Measurements from ENCODE around the gene SERPINB2.
A peak's percentile ranks its signal among the peaks of the same experiment; 100 is the strongest.

The SERPINB2 gene

DNA sequence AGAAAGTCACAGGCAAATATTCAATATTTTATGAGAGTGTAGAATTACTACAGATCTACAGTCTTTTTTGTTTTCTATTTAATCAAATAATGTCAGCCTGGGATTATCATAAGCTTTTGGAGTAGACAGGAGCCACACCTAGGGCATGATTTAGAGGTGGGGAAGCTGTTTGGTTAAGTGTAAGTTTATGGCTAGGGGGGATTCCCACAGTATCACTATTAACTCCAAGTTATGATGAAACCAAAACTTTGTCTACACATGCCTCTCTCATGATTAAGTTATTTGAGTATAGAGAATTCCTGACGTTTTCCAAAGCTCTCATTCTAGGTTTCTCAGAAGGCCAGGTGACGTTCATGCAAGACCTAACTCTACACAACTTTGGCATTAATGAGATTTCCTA, 22.4 kb downstream of the SERPINB2 start:
- Histone ChIP-seq H3K14ac (ENCODE audit: low read length in 2 of 2) (no peak overlapping the region), H3K4me2 (ENCODE audit: low read length, poor library complexity, severe bottlenecking) (no peak overlapping the region), H3K27ac (ENCODE audit: low read length, poor library complexity, severe bottlenecking) (no peak overlapping the region), H2BK12ac (ENCODE audit: low read length in 2 of 2) (no peak overlapping the region), H2BK15ac (ENCODE audit: low read depth, poor library complexity, severe bottlenecking) (no peak overlapping the region), H2BK5ac (ENCODE audit: low read depth, low read length, poor library complexity, severe bottlenecking) (no peak overlapping the region), H2AFZ (ENCODE audit: low read depth, low read length) (no peak overlapping the region), H2BK120ac (ENCODE audit: low read depth, low read length) (no peak overlapping the region), H3K4ac (ENCODE audit: low read depth in 1 of 2, low read length in 2 of 2) (no peak overlapping the region), H3K79me1 (replicated peaks; ENCODE audit: low read length, poor library complexity, severe bottlenecking) (no peaks in the 10 kb centered on the region), H3K36me3 (ENCODE audit: control insufficient read depth in 1 of 2, insufficient read depth in 2 of 2, low read depth in 1 of 2, low read length in 2 of 2) (no peaks in the 10 kb centered on the region), H3K27me3 (ENCODE audit: control insufficient read depth in 1 of 2, insufficient read depth in 1 of 2, low read length in 2 of 2) (no peaks in the 10 kb centered on the region), H3K23ac (ENCODE audit: low read length in 2 of 2) (no peak overlapping the region), H4K8ac (ENCODE audit: low read length) (no peak overlapping the region), H3K18ac (ENCODE audit: low read depth in 1 of 2, low read length in 2 of 2) (no peak overlapping the region), H3K4me3 (ENCODE audit: insufficient read depth in 1 of 2, low read depth in 1 of 2, low read length in 2 of 2) (no peak overlapping the region), H2AK5ac (ENCODE audit: low read length, severe bottlenecking) (no peak overlapping the region), H4K91ac (ENCODE audit: low read length) (no peak overlapping the region), H3K9ac (ENCODE audit: low read length) (no peak overlapping the region), H3K9me3 (ENCODE audit: control insufficient read depth, low read length) (no peaks in the 10 kb centered on the region), H3K4me1 (ENCODE audit: control insufficient read depth, insufficient read depth, low read depth, low read length) (no peaks in the 10 kb centered on the region)
- no peak for DNase-seq
- WGBS: no CpG with 5 or more reads among the region's 2 CpGs

DNA sequence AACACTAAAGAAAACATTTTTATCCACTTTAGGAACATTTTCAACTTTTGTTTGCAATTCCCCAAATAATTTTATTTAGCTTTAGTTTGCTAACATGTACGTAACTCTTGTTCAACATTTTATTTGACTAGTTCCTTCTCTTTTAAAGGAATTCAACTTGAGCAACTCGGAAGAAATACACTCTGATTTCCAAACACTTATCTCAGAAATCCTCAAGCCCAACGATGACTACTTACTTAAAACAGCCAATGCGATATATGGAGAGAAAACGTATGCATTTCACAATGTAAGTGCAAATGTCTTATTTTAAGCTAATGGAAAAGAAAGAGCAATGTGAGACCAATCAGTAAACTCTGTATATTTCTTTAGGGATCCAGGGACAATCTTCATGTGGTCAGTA, 30.3 kb downstream of the SERPINB2 start:
- Histone ChIP-seq H3K4me1 (ENCODE audit: control insufficient read depth, insufficient read depth, low read depth, low read length) (no peaks in the 10 kb centered on the region), H4K8ac (ENCODE audit: low read length) (no peak overlapping the region), H2AFZ (ENCODE audit: low read depth, low read length) (no peak overlapping the region), H2BK5ac (ENCODE audit: low read depth, low read length, poor library complexity, severe bottlenecking) (no peak overlapping the region), H3K4ac (ENCODE audit: low read depth in 1 of 2, low read length in 2 of 2) (no peak overlapping the region), H2AK5ac (ENCODE audit: low read length, severe bottlenecking) (no peak overlapping the region), H2BK120ac (ENCODE audit: low read depth, low read length) (no peak overlapping the region), H3K4me2 (ENCODE audit: low read length, poor library complexity, severe bottlenecking) (no peak overlapping the region), H3K14ac (ENCODE audit: low read length in 2 of 2) (no peak overlapping the region), H3K18ac (ENCODE audit: low read depth in 1 of 2, low read length in 2 of 2) (no peak overlapping the region), H3K9me3 (ENCODE audit: control insufficient read depth, low read length) (no peaks in the 10 kb centered on the region), H3K23ac (ENCODE audit: low read length in 2 of 2) (no peak overlapping the region), H3K27ac (ENCODE audit: low read length, poor library complexity, severe bottlenecking) (no peak overlapping the region), H2BK15ac (ENCODE audit: low read depth, poor library complexity, severe bottlenecking) (no peak overlapping the region), H3K9ac (ENCODE audit: low read length) (no peak overlapping the region), H3K36me3 (ENCODE audit: control insufficient read depth in 1 of 2, insufficient read depth in 2 of 2, low read depth in 1 of 2, low read length in 2 of 2) (no peaks in the 10 kb centered on the region), H3K79me1 (replicated peaks; ENCODE audit: low read length, poor library complexity, severe bottlenecking) (no peaks in the 10 kb centered on the region), H2BK12ac (ENCODE audit: low read length in 2 of 2) (no peak overlapping the region), H3K4me3 (ENCODE audit: insufficient read depth in 1 of 2, low read depth in 1 of 2, low read length in 2 of 2) (no peak overlapping the region), H4K91ac (ENCODE audit: low read length) (no peak overlapping the region), H3K27me3 (ENCODE audit: control insufficient read depth in 1 of 2, insufficient read depth in 1 of 2, low read length in 2 of 2) (peaks cover 0 to 8% of the 10 kb centered on the region in 2 experiments)
- no peak for DNase-seq
- WGBS: 73% methylated on average over 3 of the region's 5 CpGs

DNA sequence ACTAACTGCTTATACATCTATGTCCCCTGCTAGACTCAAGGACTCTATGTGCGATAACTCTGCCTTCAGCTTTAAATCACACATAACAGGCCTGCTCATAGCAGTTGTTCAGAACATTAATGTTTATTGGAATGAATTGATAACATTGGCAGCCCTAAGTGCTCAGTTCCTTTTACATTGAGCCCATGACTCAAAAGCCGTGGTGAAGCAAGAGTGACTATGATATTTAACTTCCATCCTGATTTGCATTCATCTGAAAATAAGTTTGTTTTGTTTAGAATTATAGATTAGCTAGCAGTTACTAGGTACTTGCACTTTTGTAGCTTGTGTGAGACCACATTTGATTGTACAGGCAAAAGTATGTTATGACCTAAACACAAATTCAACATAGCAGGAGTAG, 34.5 kb downstream of the SERPINB2 start:
- H2AFZ ChIP-seq (ENCODE audit: low read depth, low read length): no peak overlapping the region
- no peak overlapping the region for H4K91ac ChIP-seq (ENCODE audit: low read length)
- H2BK15ac ChIP-seq (ENCODE audit: low read depth, poor library complexity, severe bottlenecking): no peak overlapping the region
- no peak overlapping the region for H3K4me2 ChIP-seq (ENCODE audit: low read length, poor library complexity, severe bottlenecking)
- H2BK12ac ChIP-seq (ENCODE audit: low read length in 2 of 2): no peak overlapping the region
- peaks cover 0 to 8% of the 10 kb centered on the region in 2 experiments for H3K27me3 ChIP-seq (ENCODE audit: control insufficient read depth in 1 of 2, insufficient read depth in 1 of 2, low read length in 2 of 2)
- no peak overlapping the region for H2BK120ac ChIP-seq (ENCODE audit: low read depth, low read length)
- no peak overlapping the region for H3K27ac ChIP-seq (ENCODE audit: low read length, poor library complexity, severe bottlenecking)
- no peak overlapping the region for H3K23ac ChIP-seq (ENCODE audit: low read length in 2 of 2)
- H3K14ac ChIP-seq (ENCODE audit: low read length in 2 of 2): no peak overlapping the region
- no peak overlapping the region for H4K8ac ChIP-seq (ENCODE audit: low read length)
- H3K36me3 ChIP-seq (ENCODE audit: control insufficient read depth in 1 of 2, insufficient read depth in 2 of 2, low read depth in 1 of 2, low read length in 2 of 2): no peaks in the 10 kb centered on the region
- no peak for DNase-seq
- no peaks in the 10 kb centered on the region for H3K79me1 ChIP-seq (replicated peaks; ENCODE audit: low read length, poor library complexity, severe bottlenecking)
- H3K4me1 ChIP-seq (ENCODE audit: control insufficient read depth, insufficient read depth, low read depth, low read length): no peaks in the 10 kb centered on the region
- H3K4me3 ChIP-seq (ENCODE audit: insufficient read depth in 1 of 2, low read depth in 1 of 2, low read length in 2 of 2): no peak overlapping the region
- no peaks in the 10 kb centered on the region for H3K9me3 ChIP-seq (ENCODE audit: control insufficient read depth, low read length)
- no peak overlapping the region for H3K9ac ChIP-seq (ENCODE audit: low read length)
- H3K4ac ChIP-seq (ENCODE audit: low read depth in 1 of 2, low read length in 2 of 2): no peak overlapping the region
- 93% methylated on average over 2 of the region's 2 CpGs for WGBS
- H2BK5ac ChIP-seq (ENCODE audit: low read depth, low read length, poor library complexity, severe bottlenecking): no peak overlapping the region
- no peak overlapping the region for H3K18ac ChIP-seq (ENCODE audit: low read depth in 1 of 2, low read length in 2 of 2)
- H2AK5ac ChIP-seq (ENCODE audit: low read length, severe bottlenecking): no peak overlapping the region

DNA sequence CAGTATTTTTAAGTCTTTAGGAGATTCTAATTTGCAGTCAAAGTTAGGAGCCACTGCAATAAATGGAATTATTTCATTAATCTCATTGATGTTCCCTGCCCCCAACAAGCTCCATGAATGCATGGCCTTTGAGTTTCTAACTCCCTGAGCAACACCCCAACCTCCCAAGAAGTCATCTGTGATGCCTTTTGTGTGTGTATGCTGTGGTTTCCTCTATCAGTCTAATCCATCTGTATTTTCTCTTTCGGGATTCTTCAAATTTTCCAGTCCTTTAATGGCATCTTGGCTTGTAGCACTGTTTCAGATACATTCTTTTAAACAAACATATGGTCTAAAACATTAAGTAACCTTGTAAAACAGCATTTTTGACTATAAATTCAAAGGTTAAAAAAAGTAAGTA, 37.0 kb downstream of the SERPINB2 start:
- no peak overlapping the region for H4K8ac ChIP-seq (ENCODE audit: low read length)
- no peak overlapping the region for H3K4ac ChIP-seq (ENCODE audit: low read depth in 1 of 2, low read length in 2 of 2)
- H2BK120ac ChIP-seq (ENCODE audit: low read depth, low read length): no peak overlapping the region
- no CpG with 5 or more reads among the region's 1 CpG for WGBS
- no peak overlapping the region for H3K23ac ChIP-seq (ENCODE audit: low read length in 2 of 2)
- peak; percentile 65 for DNase-seq
- H3K18ac ChIP-seq (ENCODE audit: low read depth in 1 of 2, low read length in 2 of 2): no peak overlapping the region
- no peak overlapping the region for H3K4me2 ChIP-seq (ENCODE audit: low read length, poor library complexity, severe bottlenecking)
- no peak overlapping the region for H2BK15ac ChIP-seq (ENCODE audit: low read depth, poor library complexity, severe bottlenecking)
- no peak overlapping the region for H3K27ac ChIP-seq (ENCODE audit: low read length, poor library complexity, severe bottlenecking)
- H3K4me1 ChIP-seq (ENCODE audit: control insufficient read depth, insufficient read depth, low read depth, low read length): no peaks in the 10 kb centered on the region
- H4K91ac ChIP-seq (ENCODE audit: low read length): no peak overlapping the region
- no peak overlapping the region for H3K4me3 ChIP-seq (ENCODE audit: insufficient read depth in 1 of 2, low read depth in 1 of 2, low read length in 2 of 2)
- H2BK12ac ChIP-seq (ENCODE audit: low read length in 2 of 2): no peak overlapping the region
- no peak overlapping the region for H2BK5ac ChIP-seq (ENCODE audit: low read depth, low read length, poor library complexity, severe bottlenecking)
- no peaks in the 10 kb centered on the region for H3K9me3 ChIP-seq (ENCODE audit: control insufficient read depth, low read length)
- H2AFZ ChIP-seq (ENCODE audit: low read depth, low read length): no peak overlapping the region
- no peaks in the 10 kb centered on the region for H3K79me1 ChIP-seq (replicated peaks; ENCODE audit: low read length, poor library complexity, severe bottlenecking)
- no peak overlapping the region for H3K9ac ChIP-seq (ENCODE audit: low read length)
- peaks cover 0 to 6% of the 10 kb centered on the region in 2 experiments for H3K27me3 ChIP-seq (ENCODE audit: control insufficient read depth in 1 of 2, insufficient read depth in 1 of 2, low read length in 2 of 2)
- no peak overlapping the region for H2AK5ac ChIP-seq (ENCODE audit: low read length, severe bottlenecking)
- H3K14ac ChIP-seq (ENCODE audit: low read length in 2 of 2): no peak overlapping the region
- no peaks in the 10 kb centered on the region for H3K36me3 ChIP-seq (ENCODE audit: control insufficient read depth in 1 of 2, insufficient read depth in 2 of 2, low read depth in 1 of 2, low read length in 2 of 2)
